ENCODE measurements around the gene NOTUM.
A peak's percentile ranks its signal among the peaks of the same experiment; 100 is the strongest.

The NOTUM gene

DNA sequence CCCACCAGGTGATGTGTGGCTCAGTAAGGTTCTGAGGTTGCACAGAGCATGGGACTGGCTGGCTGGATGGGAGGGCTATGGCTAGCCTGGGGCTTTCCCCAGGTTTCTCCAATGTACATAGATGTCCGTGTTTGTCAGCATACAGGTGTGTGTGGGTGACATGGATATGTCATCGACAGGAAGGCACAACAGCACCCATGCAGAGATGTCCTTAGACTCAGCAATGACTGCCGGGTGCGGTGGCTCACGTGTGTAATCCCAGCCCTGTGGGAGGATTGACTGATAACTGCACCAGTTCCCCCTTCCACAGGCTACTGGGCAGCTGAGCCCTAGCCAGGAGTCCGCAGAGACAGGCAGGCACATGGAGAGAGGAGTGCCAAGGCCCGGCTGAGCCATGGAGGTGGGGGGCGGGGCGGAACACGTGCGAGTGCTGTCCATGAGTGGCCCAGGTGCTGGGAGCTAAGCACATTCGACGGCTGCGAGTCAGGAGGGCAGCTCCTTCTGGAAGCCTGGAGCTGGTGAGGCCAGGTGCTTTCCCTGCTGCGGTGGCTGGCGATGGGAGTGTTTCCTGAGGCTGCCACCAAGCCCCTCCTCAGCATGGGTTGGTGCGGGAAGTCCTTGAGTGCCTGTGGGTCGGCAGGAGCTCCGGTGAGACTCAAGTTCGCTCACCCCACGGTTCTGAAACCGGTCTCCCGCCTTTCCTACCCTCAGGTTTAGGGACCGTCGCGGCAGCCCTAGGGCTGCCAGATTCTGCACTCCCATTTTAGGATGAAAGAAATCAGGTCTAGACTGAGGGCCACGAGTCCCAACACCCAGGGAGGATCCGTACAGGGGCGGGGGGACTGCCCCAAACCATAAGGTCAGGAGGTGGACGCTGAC lies 15.6 kb upstream of the NOTUM start:
- DNase-seq: peak; percentile 38 to 61

DNA sequence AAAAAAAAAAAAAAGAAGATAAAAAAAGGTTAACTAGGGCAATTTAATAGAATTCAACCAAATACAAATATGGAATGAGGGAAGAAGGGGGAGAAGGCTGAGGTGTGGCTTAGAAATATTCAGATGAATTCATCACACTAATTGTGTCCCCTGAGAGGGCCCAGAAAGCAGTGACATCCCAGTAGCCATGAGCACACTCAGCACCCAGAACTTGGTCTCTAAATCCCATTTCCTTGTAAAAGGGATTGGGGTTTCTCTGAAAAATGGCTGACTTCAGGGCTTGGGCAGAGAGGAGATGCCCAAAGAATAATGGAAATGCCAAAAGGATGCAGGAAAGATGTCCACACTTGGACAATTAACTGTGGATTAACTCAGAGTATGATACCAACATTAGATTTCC lies 12.4 kb upstream of the NOTUM start:
- DNase-seq: no peak

DNA sequence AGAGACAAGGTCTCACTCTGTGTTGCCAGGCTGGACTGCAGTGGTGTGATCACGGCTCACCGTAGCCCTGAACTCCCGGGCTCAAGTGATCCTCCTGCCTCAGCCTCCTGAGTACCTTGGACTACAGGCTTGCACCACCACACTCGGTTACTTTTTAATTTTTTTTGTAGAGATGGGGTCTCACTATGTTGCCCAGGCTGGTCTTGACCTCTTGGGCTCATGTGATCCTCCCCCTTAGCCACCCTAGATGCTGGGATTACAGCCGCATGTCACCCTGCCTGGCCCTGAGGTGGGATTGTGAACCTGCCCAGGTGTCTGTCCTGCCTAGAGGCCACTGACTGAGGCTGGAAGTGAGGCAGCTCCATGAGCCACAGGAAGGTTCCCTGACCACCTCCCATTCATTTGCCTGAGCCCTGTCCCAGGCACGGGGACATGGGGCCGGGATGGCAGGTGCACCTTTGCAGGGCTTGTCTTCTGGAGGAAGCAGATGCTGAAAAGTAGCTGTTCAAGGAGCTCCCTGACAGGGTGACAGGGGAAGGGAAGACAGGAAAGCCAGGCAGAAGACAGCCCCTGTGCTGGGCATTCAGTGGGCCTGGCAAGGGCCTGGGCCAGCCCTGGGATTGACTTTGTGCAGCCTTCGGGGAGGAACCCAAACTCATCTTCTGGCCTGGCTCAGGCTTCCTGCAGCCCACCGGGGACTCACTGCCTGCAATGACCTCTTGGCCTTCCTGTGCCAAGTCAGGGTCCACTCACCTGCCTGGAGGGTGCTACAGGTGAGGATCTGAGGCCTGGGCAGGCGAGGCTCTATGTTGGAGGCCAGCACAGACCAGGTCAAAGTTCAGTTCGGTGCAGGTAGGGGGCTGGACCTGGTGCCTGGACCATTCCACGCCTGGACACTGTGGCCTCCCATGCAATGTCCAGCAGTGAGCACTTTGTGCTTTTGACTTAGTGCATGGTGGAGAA lies 8.1 kb upstream of the NOTUM start:
- DNase-seq: no peak

DNA sequence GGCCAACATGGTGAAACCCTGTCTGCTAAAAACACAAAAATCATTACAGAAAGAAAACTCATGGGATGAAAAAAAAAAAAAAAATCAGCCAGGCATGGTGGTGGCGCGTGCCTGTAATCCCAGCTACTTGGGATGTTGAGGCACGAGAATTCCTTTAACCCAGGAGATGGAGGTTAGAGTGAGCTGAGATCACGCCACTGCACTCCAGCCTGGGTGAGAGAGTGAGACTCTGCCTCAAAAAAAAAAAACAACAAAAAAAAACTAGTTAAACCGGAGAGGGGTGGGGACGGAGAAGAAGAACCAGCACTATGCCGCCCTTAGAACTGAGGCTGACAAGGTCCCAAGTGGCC lies 7.4 kb upstream of the NOTUM start:
- DNase-seq: no peak

DNA sequence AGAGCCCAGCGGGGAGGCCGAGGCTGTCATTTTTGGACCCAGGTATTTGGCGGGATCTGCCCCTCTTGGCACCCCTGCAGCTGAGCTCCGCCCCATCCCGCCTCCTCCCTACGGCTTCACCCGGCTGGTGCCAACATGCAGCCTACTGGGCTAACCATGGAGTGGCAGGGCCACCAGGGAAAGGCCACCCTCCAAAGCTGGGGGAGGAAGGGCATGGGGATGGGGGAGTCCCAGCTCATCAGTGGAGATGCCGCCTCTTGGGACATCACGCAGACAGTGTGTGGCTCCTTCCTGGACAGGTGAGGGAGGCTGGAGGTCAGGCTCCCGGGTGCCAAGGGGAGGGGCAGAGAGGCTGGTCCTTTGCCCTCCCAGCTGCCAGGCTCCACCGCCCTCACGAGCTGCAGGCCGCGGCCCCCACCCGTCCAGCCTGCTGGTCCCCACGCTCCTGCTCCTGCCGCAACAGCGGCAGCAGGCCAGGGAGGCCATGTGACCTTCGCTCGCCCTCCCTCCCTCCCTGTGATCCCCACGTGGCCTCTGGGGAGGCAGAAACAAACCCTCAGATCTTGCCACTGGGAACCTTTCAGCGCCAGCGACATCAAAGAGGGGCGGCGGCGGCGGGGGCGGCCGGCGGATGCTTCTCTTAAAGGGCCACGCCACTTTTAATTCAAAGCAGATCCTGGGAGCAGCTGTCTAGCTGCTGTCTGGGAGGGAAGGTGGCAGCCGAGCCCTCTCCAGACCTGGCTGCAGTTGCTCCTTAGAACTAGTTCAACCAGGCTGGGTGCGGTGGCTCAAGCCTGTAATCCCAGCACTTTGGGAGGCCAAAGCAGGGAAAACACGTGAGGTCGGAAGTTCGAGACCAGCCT lies 6.8 kb upstream of the NOTUM start:
- peak; percentile 88 to 93 for DNase-seq

DNA sequence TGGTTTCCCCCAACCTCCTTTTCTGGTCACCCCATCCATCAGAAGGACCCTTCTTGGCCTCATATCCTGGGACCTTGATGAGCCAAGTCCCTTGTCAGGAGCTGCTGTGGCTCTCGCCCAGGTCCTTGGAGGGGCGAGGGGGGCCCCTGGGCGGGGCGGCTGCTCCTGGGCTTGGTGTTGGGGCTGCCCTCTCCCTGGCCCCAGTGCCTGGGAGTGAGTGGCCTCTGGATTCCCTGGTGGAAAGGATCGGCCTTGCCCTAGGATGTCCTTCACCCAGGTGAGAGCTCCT lies 6.2 kb upstream of the NOTUM start:
- no peak for DNase-seq

DNA sequence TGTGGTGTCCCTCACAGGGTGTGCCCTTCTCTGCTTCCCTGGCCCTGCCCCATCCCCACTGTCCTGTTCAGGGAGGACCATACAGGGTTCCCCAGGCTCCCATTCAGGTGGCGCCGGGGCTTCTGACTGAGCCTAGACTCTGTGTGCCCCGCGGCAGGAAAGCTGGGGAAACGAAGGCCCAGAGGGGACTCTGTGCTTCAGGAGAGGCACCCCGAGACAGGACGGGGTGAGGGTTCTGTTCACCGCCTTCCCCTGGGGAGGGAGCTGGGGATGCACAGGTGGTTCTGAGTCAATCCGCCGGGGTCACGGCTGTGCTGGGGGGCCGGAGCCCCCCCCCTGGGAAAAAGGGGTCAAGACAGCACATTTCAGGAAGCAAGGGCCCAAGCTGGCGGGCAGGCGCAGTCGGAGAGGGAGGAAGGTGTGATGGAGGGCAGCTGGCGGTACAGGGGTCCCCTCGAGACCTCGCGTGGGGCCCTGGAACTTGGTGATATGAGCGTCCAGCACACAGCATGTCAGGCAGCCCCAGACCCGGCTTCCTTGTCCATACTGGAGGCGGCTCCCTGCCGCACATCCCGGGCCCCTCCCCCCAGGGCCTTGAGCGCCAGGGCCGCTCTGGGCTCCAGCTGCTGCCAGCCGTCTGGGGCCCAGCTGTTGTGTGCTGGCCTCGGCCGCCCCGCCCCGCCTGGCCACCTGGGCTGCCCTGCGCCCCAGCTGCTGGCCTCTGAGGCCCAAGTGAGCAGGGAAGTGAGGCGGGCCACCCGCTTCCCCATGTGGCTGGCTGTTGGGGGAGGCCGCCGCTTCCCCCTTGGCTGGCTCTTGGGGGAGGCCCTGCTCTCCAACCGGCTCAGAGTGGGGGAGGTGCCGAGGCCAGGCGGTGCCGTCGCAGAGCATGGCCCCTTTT lies 5.6 kb upstream of the NOTUM start:
- peak; percentile 26 to 67 for DNase-seq

DNA sequence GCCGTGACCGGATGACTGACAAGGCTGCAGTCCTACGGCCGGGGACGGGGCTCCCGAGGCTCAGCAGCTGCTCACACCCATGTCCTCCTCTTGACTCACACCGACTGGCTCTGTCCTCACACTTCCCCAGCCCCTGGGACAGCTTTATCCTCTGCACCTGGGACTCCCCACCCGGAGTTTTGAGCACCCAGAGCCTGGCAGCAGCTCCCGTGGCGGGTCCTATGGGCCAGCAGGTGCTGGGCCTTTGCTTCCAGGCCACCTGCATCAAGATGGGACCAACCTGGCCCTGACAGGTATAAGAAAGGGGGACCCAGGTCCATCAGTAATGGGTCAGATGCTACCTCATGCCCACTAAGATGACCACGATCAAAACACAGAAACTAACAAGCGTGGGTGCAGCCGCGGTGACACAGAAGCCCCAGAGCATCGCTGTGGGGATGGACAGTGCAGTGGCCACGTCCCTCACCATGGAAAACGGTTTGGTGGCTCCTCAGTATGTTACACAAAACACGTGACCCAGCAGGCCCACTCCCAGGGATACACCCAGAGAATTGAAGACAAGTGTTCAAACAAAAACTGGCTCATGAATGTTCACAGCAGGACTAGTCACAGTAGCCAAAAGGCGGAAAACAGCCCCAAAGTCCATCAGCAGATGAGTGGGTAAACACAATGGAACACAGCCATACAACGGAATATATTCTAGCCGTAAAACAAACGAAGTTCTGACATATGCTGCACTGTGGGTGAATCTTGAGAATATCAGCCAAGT lies 3.3 kb upstream of the NOTUM start:
- no peak for DNase-seq

DNA sequence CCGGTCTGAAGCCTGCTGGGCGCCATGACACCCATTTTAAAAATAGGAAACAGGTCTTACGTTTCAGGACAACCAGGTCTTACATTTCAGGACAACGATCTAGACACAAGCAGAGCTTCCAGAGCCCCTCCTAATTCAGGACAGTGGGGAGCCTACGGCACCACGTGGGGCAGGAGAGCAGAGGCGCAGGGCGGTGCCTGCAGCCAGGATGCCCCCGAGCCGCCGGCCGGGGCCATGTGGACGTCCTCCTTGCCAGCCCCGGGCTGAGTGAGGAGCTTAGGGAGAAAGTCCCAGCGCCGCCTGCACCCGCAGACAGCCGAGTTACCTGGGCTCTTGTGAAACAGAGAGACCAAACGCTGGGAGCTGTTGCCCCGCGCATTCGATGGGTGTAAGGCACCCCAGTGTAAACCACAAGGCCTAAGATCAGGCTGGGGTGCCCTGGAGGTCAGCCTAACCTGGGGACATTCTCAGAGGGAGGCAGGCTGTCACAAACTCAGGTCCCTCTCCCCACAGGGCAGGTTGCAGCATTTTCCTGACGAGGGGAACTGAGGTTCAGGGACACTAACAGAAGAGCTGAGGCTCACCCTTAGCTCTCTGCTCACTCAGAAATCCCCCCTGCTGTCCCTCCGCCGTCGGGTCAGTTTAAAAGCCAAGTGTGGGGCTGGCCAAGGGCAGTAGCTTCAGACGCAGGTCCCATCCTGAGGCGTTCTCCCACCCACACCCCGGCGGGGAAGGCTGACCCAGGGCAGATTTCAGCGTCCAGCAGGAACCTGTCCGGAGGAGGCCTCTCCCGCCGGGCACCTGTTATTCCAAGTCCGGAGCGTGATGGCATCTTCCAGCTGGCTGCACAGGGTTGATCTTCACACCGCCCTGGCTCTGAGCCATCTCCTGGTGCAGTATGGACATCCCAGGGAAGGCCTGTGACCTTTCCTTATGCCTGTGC lies 1.8 kb upstream of the NOTUM start:
- DNase-seq: no peak

DNA sequence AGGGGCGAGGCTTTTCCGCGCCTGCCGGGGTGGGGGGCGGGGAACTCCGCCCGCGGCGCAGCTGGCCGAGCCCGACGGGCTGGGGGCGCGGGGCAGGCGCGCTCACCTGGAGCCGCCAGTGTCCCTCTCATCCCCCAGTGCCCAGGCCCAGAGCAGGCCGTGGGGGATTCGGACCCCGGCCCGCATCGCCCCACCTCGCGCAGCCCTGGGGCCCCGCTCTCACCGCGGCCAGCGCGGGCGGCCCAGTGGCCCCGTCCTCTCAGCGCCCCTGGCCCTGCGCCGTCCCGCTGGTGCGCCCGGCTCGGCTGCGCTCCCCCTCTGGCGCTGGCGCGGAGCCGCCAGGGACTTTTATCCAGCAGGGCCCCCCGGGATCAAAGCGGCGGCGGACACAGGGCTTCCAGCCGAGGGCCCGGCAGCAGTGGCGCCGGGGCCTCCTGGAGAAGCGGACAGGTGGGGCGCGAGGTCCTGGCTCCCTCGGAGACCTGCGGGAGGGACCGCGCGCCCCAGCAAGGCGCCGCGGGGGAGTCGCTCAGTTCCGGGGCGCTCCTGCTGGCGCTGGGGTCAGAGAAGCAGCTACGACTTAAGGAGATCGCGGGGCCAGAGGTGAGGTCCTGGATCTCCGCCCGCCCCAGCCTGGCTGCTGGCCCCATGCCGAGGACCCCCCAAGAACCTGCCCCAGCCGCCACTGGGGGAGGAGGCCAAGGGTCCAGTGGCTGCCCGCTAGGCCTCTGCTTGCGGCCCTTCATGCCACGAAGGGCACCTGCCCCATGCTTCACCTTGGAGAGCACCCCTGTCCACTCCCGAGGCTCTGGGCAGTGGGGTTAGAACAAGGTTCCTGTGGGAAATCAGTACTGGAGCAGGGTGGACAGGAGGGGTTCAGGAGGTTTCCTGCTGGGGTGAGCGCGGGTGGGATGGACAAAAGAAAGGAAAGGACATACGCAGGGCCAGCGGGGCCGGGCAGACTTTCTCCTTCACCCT lies 823 bp upstream of the NOTUM start:
- DNase-seq: no peak

DNA sequence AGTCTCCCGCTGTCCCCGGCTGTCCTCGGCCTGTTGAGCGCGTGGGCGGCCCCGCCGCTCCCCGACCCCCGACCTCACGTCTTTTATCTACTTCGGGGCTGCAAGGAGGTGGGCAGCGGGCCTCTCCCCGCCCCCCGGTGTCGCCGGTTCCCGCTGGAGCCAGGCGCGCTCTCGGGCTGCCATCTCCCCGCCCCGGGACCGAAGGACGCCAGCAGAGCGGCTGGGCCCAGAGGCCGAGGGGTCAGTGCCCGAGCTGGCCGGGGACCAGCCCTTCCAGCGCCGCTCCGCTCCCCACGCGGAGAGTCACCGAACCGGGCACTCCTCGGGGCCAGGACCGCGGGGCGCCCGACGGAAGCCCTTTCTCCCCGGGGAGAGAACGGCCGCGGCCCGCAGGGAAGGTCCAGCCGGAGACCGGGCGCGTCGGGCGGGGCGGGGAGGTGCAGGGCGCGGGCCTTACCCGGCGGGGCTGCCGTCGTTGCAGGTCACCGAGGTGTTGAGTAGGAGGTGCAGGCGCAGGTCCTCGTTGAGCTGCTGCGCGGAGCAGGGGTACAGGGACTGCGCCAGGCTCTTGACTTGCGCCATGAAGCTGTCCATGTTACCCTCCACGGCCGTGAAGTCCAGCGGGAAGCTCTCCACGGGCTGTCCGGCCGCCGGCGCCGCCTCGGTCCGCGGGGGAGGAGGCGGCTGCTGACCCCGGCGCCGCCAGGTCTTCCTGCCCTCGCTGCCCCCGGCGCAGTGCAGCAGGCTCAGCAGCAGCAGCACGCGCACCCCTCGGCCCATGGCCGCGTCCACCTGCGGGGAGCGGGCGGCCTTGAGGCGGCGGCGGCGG lies 643 bp downstream of the NOTUM start:
- no peak for DNase-seq

DNA sequence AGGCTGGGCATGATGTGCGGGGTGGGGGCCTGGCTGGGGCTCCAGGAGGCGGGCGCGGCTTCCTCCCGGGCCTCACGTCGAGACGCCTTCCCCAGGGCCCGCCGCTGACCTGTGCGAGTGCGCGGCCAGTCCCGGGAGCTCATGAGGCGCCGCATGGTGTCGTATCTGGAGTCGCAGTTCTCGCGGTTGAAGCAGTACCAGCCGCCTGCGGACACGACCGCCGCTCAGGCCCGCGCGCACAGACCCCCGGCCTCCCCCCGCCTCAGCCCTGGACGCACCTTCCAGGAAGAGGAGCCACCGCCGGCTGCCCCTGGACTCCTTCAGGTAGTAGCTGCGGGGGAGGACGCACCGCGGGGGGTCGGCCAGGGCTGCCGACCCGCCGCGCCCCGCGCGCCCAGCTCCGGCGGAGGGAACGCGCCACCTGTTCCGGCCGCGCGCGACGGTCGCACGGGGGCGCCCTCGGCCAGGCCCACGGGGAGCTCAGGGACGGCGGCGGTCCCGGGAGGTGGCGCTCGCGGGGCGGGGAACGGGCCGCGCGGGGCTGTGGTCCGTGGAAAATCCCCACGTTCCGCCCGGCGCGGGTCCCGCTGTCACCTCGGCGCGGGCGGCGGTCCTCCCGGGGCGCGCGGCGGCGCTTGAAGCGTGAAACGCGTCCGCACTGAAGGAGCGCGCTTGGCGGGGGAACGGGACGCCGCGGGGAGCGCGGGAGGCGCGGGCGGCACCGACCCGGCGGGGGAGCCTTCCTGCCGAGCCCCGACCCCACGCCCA lies 1.4 kb downstream of the NOTUM start:
- peak; percentile 61 to 69 for DNase-seq

DNA sequence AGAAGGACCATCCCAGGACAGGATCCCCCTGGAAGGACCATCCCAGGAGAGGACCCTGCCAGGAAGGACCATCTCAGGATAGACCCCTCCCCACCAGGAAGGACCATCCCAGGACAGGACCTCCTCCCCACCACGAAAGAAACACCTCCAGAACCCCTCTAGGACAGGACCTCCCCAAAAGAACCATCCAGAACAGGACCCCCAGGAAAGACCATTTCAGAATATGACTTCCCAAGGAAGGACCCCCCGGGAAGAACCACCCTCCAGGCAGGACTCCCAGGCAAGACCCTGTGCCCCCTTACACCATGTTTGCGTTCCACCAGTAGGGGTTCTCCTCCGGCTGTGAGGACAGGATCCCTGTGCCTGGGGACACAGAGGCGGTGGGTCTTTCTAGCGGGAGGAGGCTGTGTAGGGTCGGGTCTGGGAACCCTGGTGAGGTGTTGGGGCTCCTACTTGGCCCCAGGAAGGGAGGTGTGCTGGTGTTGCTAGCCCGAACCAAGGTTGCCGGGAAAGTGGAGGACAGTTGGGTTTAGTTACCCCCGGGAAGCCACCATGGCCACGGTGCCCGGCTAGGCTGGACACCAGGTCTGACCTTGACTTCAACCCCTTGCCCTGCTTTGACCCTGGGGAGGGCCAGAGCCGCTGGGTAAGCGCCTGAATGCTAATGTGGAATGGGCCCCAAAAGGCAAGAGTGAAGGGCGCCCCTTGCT lies 2.2 kb downstream of the NOTUM start:
- DNase-seq: no peak

DNA sequence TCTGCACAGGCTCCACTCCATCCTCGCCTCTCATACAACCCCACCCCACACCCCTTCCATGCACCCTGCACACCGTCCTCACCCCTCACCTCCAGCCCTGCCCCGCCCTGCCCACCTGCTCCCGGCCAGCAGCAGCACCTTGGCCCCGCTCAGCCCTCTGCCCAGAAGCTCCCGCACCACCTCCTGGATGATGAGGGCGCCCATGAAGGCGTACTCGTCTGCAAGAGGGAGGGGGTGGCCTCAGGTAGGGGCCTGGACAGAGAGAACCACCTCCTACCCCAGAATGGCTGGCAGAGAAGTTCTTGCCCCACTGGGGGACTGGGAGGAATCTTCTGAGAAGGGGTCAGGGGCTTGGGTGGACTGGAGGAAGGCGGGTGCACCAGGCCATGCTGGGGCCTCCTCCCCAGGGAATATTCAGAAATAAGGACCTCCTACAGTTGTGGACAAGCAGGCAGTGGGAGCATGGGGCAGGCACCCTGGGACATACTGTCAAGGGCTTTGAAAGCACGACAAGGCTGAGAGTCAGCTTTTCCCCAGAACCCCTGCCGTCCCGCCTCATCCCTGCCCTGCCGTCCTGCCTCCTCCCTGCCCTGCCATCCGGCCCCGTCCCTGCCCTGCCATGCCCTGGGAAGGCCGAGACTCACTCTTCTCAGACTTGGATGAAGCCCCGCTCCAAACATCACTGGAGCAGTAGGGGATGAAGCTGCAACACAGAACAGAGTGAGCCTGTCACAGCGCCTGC lies 3.1 kb downstream of the NOTUM start:
- DNase-seq: no peak

Measured in inflammatory macrophage (primary cell).